Left lobe of liver (tissue), 2 donors: ENCODE measurements around the gene KCTD12. TPM values are rescaled to one million over a fixed set of nuclear protein-coding genes. Genes with fewer than 3 reads are reported as not detected.
A peak's percentile ranks its signal among the peaks of the same experiment; 100 is the strongest.

Source experiments
- ATAC-seq: fragments of 200-7000 bp; cut with Tn5 transposase; one replicate; pipeline ENCODE4 v1.9.1; 2020; ENCODE audit warnings: mild to moderate bottlenecking, moderate library complexity
- DNase-seq: peaks from one replicate; pipeline ENCODE4 v3.0.0-alpha.2; 2020; ENCODE audit warnings: low spot score
- total RNA-seq: library from RNA; stranded (reverse); gene quantifications from one replicate; pipeline ENCODE4 v1.2.1, GENCODE V29; 2021
- donor health status: DM: no; HTN: no; CAD: no; lungs with moderate emphysema.
- donor health status: DM: no; HTN: yes; CAD: no.

Gene KCTD12
- total RNA-seq, 1 donor from 2014 or later: 3.7 TPM

DNA sequence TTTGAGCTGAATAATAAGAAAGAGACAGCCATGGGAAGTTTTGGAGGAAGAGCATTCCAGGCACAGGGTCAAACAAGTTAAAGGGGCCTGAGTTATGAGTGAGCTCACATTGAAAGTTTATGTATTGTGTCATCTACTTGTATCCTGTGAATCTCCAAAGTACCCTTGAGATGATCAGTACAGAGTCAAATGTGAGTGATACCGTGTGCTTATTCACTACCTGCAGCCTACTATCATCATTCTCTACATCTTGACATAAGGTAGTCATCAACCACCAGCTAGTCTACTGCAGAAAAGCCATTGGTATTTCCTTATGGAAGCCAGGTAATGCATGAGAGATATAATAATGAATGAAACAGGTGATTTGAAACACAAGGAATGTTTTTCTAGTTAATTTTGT is 3.0 kb upstream of the KCTD12 start:
- no peak for DNase-seq
- no peak for ATAC-seq

DNA sequence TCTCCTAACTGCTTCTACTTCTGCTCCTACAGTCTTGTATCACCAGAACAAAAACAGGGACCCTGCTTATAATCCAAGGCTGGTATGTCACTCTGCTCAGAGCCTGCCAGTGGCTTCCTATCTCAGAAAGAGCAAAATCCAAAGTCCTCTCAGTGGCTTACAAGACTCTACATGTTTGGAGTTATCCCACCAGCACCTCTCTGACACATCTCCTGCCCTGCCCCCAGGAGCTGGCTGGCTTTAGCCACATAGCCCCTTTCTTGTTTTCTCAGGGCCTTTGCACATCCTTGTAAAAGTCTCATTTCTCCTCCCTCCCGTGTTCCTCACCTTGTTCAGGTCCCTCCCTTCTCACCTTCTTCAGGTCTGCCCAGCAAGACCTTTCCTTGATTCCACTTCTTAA is 2.2 kb upstream of the KCTD12 start:
- ATAC-seq (no peak), DNase-seq (no peak)

DNA sequence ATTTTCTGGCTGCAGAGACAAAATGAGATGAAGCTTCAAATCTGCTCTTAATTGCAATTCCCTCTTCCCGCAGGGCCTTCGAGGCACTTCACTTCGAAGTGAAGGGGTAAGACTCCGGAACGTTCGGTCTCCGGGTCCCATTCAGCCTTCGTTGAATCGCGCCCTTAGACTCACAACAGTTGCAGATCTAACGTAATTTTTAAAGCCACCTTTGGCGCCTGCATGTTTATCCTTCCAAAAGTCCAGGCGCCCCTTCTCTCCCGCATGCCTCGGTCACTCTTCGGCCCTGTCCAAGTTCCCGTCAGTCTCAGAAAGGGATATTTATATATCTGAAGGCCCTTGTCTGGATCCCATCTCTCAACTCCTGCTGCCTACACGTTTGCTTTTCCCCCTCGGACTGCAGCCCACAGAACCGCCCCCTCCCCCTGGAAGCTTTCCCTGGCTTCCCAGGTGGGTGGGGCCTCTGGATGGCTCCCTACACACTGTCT is 915 bp upstream of the KCTD12 start:
- ATAC-seq (no peak), DNase-seq (no peak)

DNA sequence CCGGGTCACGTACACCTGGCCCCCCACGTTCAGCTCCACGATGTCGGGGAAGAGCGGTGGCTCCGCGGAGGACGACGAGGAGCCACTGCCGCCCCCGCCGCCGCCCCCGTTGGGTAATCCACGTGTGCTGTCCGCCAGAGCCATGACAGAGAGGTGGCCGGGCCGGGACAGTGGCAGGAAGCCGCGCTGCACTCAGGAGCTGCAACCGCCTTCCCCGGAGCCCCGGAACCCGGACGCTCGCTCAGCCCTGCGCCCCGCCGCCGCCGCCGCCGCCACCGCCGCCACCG is 257 bp downstream of the KCTD12 start:
- ATAC-seq: no peak
- DNase-seq: peak; percentile 45

- DNase-seq: peak; percentile 61
- peak; percentile 50 for ATAC-seq
Observed at GRCh38 chr13:76885203-76886004, 801 bp downstream of the KCTD12 start.

GRCh38 chr13:76884907-76885202 is 1.4 kb downstream of the KCTD12 start:
- no peak for DNase-seq
- ATAC-seq: no peak

DNA sequence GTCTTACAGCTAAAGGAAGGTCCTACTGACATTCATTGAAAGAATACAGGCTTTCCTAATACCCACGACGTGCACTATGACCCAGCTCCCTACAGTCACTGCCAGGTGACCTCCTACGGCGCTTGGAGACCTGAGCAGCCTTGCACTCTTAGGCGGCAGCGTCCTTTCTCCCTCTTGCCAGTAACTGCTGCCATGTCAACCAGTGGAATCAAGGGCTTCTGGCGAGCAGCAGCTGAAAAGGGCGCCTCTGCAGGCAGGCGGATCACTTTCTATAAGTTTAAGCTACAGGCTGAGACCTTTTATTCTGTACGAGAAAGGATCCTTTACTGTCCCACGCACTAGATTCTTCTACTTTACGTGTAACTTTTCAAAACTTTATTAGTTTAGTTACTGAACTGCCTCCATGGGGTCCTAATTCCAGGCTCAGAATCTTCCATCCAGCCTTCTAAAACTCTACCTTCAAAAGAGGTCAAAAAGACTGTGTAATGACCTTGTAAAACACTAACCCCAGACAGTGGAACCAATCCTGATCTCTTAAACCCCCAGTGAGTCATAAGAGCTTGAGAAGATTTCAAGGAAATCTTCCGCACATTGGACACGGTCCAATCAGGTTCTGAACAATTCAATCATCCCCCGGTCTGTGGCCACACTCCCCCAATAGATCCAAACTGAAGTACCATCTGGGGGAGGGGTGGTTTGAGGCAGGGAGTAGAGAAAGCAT is 1.9 kb downstream of the KCTD12 start:
- DNase-seq: no peak
- no peak for ATAC-seq

DNA sequence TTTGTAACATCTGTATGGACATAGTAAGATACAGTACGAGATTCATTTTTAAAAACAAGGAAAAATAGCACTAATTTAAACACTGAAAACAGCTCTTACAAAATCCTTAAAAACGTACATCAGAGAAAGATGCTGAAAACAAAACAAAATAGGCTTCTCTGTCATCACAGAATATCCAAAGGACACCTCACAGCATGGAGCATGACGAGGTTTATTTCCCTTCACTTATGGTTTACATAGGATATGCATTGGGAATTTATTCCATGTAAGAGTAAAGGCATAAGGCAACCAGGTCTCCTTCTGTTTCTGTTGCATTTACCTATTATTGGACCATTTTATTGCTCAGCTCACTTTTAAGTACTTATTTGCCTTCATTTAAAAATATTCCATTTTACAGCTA is 3.0 kb downstream of the KCTD12 start:
- DNase-seq (no peak), ATAC-seq (no peak)

DNA sequence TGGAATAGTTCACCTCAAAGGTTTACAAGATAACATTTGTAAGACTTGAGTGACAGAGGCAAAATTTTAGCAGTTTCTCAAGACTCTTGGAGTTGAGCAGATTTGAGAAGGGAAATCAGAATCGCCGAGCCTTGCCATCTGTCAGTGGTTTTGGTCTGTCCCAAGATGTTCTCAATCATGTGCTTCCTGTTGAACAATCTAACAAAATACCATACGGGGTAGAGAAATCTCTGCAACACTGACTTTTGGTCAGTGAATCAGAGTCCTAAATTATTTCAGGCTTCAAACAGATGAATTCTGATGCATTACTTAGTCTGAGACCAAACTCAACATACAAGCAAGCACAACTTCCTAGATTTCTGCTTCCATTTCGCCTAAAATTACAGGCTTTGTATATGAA is 3.8 kb downstream of the KCTD12 start:
- DNase-seq: no peak
- no peak for ATAC-seq

DNA sequence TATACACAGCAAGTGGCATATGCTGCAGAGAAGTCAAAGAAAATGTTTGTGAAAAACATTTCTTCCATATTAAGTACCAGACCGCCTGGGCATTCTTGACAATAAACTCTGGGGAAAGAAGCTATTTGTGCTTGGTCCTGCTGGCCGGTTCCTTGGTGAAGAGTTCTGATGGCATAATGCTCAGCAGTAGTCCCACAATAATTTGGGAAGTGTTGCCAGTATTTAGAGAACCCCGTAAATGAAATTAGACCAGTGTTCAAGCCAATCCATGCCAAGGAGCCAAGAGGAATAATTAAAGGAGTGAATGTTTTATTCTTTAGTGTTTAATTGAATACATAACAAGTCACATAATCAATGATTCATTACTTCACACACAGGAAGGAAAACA is 6.3 kb downstream of the KCTD12 start:
- no peak for ATAC-seq
- DNase-seq: no peak

DNA sequence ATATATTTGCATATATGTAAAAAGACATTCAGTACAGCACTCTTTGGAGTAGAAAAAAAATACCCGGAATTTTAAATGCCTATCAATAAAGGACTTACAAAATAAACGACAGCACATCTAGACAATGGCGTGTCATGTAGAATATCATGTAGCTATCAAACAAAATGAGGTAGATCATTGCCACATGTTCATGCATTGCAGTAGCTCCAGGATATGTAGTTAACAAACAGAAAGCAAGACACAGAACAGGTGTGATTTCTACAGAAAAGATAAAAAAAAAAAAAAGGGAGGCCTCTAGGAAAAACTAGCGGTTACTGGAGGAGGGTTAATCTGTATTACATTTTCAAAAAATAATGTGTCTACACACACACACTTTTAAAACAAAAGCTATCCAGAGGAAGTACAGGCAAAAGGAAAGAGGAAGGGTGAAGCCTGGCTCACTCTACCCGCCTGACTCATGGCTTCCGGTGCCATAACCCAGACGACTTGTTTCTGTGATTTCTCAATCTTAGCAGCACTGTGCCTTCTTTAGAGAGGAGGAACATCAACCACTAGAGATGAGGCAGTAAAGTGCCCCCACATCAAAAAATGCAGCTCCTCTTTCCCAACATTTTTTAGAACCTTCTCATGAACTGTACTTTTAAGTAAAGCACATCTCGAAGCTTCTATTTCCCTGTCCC is 6.9 kb downstream of the KCTD12 start:
- ATAC-seq (peak; percentile 79), DNase-seq (peak; percentile 48)

- no peak for DNase-seq
- ATAC-seq: no peak
Observed at GRCh38 chr13:76878043-76878442, 8.2 kb downstream of the KCTD12 start.

GRCh38 chr13:76875271-76875815 is 10.9 kb downstream of the KCTD12 start:
- DNase-seq: no peak
- no peak for ATAC-seq

DNA sequence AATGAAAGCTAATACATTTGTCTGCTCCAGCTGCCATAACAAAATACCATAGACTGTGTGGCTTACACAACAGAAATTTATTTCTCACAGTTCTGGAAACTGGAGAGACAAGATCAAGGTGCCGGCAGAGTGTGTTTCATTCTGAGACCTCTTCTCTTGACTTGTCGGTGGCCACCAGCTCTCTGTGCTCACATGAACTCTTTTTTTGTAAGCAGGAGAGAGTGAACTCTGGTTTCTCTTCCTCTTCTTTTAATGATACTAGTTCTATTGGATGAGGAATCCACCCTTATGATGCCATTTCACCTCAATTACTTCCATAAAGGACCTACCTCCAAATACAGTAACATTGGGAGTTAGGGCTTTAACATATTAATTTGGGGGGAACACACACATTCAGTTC is 11.7 kb downstream of the KCTD12 start:
- ATAC-seq (no peak), DNase-seq (no peak)

- no peak for DNase-seq
- ATAC-seq: no peak
Observed at GRCh38 chr13:76873445-76873844, 12.8 kb downstream of the KCTD12 start.

DNA sequence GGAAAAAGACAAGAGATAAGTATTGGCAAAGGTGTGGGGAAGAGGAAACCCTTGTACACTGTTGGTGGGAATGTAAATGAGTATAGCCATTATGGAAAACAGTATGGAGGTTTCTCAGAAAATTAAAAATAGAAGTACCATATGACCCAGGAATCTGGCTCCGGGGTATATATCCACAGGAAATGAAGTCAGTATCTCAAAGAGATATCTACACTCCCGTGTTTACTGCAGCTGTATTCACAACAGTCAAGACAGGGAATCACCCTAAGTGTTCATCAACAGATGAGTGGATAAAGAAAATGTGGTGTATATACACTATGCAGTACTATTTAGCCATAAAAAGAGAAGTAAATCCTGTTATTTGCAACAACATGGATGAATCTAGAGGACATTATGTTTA is 13.5 kb downstream of the KCTD12 start:
- ATAC-seq (no peak), DNase-seq (no peak)

GRCh38 chr13:76871432-76871831 is 14.8 kb downstream of the KCTD12 start:
- ATAC-seq (no peak), DNase-seq (no peak)

DNA sequence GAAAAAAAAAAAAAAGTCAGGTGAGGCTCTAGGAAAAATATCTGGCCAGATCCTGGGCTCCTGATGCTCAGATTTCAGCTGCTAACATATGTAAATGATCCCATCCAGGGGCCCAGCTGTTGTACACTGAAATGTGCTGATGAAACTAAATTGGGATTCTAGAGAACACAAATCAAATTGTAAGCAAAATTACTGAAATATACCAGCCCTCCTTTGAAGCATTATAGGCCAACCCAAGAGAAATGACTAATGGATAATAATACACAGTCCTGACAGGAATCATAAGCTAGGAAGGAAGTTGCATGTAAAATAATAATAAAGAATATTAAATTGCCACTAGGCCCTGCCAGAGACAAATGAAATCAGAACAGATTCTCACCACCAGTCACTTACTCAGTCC is 17.8 kb downstream of the KCTD12 start:
- DNase-seq (no peak), ATAC-seq (no peak)

- ATAC-seq (no peak), DNase-seq (no peak)
Observed at GRCh38 chr13:76865996-76866503, 20.2 kb downstream of the KCTD12 start.

DNA sequence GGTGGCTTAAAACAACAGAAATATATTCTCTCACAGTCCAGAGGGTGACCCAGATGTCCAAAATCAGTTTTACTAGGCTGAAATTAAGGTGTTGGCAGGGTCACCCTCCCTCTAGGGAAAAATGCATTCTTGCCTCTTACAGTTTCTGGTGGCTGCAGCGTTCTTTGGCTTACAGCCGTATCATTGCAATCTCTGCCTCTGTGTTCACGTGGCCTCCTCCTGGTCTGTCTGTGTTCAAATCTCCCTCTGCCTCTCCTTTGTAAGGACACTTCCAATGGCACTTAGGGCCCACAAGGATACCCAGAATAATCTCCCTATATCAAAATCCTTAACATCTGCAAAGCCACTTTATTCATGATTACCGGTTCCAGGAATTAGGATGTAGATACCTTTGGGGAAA is 21.1 kb downstream of the KCTD12 start:
- ATAC-seq (no peak), DNase-seq (no peak)

DNA sequence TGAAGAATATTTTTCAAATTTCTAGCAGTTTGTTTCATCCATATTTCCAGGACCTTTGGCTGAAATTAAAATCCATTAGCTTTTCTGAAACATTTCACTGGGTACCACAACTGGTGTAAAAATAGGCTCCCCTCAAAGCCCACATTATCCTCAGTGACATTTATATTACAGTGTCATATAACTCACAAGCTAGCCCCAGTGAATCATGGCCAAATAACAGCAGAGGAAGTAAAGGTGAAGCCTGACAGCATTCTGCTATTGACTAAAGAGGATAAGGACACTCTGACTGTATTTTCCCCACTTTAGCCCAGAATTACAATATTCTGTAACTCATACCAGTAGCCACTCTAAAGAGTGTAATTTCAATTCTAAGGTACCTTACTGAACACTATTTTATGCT is 21.9 kb downstream of the KCTD12 start:
- DNase-seq: no peak
- no peak for ATAC-seq

DNA sequence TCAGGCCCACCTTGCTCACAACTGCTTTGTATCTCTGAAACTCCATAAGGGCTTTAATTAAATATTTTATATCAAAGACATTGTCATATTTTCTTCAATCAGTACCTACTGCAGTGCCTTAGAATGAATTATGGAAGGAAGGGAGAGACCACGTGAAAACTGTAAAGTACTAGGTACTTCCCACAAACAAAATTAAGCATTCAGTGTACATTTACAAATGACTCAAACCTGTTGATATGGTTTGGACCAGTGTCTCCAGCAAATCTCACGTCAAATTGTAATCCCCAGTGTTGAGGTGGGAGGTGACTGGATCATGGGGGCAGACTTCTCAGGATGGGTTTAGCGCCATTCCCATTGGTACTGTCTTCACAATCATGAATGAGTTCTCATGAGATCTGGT is 23.2 kb downstream of the KCTD12 start:
- no peak for ATAC-seq

More for the DNA sequence above, 23.2 kb downstream of the KCTD12 start:
- no peak for DNase-seq
